ENCODE data around the gene PTDSS2. TPM values are rescaled to one million over a fixed set of nuclear protein-coding genes. Genes with fewer than 3 reads are reported as not detected.

Gene PTDSS2
- total RNA-seq, 2 donors from 2014 or later: 55.2 to 56.1 TPM

DNA sequence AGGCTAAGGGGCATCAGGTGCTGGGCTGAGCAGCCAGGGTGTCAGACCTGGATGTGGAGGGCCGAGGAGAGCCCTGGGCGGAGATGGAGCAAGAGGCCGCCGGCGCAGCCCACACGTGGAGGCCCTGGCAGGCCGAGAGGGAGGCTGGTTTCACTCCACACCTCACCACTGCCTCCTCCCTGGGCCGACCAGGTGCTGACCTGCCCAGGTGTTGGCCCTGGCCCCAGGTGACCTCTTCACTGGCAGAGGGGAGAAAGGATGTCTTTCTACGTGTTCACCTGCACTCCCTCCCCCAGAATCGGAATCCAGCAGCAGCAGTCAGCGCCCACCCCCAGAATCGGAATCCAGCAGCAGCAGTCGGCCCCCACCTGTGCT lies 9.0 kb upstream of the PTDSS2 start:
- Histone ChIP-seq H3K27me3 (ENCODE audit: control insufficient read depth, insufficient read depth, low read length, poor library complexity, severe bottlenecking) (no peaks in the 10 kb centered on the region), H3K9me3 (ENCODE audit: control insufficient read depth, low read length) (no peaks in the 10 kb centered on the region), H3K4me1 (ENCODE audit: control insufficient read depth, insufficient read depth, low read length) (no peaks in the 10 kb centered on the region), H3K9ac (ENCODE audit: extremely low read depth, low read length, poor library complexity, severe bottlenecking) (no peak overlapping the region), H3K27ac (ENCODE audit: low read depth, low read length) (no peak overlapping the region), H3K36me3 (ENCODE audit: control insufficient read depth, insufficient read depth, low read length) (no peaks in the 10 kb centered on the region), H3K4me3 (ENCODE audit: low read length) (no peak overlapping the region)
- TF ChIP-seq, protein P1, sequence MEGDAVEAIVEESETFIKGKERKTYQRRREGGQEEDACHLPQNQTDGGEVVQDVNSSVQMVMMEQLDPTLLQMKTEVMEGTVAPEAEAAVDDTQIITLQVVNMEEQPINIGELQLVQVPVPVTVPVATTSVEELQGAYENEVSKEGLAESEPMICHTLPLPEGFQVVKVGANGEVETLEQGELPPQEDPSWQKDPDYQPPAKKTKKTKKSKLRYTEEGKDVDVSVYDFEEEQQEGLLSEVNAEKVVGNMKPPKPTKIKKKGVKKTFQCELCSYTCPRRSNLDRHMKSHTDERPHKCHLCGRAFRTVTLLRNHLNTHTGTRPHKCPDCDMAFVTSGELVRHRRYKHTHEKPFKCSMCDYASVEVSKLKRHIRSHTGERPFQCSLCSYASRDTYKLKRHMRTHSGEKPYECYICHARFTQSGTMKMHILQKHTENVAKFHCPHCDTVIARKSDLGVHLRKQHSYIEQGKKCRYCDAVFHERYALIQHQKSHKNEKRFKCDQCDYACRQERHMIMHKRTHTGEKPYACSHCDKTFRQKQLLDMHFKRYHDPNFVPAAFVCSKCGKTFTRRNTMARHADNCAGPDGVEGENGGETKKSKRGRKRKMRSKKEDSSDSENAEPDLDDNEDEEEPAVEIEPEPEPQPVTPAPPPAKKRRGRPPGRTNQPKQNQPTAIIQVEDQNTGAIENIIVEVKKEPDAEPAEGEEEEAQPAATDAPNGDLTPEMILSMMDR (conservative IDR thresholded peaks at IDR 0.05): no peak
- Mint-ChIP-seq H3K36me3 (ENCODE audit: low read depth) (peaks cover 3% of the 10 kb centered on the region), H3K4me3 (peak overlapping the region; percentile 28), H3K27ac (no peak overlapping the region), H3K27me3 (ENCODE audit: insufficient read depth) (peaks cover 5% of the 10 kb centered on the region), H3K4me1 (peaks cover 3% of the 10 kb centered on the region), H3K9me3 (peaks cover 9% of the 10 kb centered on the region)
- no peak for DNase-seq
- WGBS, 2 experiments (ENCODE audit: insufficient coverage in 1 of 2, insufficient read length in 1 of 2): 86 to 100% methylated on average over 2 to 13 of the region's 13 CpGs

DNA sequence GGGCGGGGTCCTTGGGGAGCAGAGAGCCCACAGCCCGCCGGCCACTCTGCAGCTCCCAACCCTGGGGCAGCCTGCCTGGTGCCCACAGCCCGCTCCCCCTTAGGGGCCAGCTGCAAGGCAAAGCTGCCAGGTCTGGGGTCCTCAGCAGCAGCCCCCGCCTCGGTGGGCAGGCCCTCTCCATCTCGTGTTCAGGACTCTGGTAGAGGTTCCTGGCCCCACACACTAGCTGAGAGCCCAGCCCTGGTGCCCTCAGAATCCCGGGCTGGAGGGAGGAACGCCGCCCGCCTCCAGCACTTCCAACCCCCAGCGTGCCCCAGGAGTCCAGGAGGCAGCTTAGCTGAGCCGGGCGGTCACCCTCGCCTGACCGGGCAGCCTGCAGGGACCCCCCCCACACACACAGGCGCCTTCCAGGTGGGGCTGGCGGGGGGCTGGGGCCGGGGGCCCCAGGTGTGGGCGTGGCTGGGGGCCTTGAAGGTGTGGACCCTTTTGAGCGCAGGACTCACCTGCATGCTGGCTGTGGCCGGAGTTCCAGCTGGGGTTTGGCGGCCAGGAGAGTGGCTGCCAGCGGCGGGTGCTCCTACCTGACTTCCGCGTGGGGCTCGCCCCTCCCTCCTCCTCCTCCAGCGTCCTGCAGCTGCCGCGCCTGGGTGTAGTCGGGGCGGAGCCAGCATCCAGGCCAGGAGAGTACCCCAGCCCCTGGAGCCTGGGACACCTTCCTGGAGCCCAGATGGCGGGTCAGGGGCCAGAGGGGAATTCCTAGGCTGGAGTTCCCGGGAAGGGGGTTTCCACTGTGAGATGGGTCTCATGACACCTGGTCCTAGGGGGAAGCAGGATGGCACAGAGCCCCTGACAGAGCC lies 8.4 kb upstream of the PTDSS2 start, which contains the start of gene ANO9:
Gene ANO9, minus strand, starts transcription at position 594 of the 857 bp plus-strand sequence. Its CDS starts 85 bp downstream, at position 509.
- peak; percentile 84 for DNase-seq
- TF ChIP-seq, protein P1 (conservative IDR thresholded peaks at IDR 0.05): no peak
- H3K27ac ChIP-seq (ENCODE audit: low read depth, low read length): no peak within 1 kb of the TSS
- H3K36me3 ChIP-seq (ENCODE audit: control insufficient read depth, insufficient read depth, low read length): no peaks in the 10 kb centered on the region
- Mint-ChIP-seq H3K4me1 (peaks cover 3% of the 10 kb centered on the region), H3K27me3 (ENCODE audit: insufficient read depth) (peaks cover 5% of the 10 kb centered on the region), H3K27ac (no peak within 1 kb of the TSS), H3K4me3 (peak within 1 kb of the TSS; percentile 28), H3K36me3 (ENCODE audit: low read depth) (no peaks in the 10 kb centered on the region), H3K9me3 (peaks cover 5% of the 10 kb centered on the region)
- H3K9me3 ChIP-seq (ENCODE audit: control insufficient read depth, low read length): no peaks in the 10 kb centered on the region
- H3K27me3 ChIP-seq (ENCODE audit: control insufficient read depth, insufficient read depth, low read length, poor library complexity, severe bottlenecking): no peaks in the 10 kb centered on the region
- WGBS, 2 experiments (ENCODE audit: insufficient coverage in 1 of 2, insufficient read length in 1 of 2): 59 to 85% methylated on average over 12 to 35 of the region's 35 CpGs
- no peaks in the 10 kb centered on the region for H3K4me1 ChIP-seq (ENCODE audit: control insufficient read depth, insufficient read depth, low read length)
- H3K4me3 ChIP-seq (ENCODE audit: low read length): no peak within 1 kb of the TSS
- H3K9ac ChIP-seq (ENCODE audit: extremely low read depth, low read length, poor library complexity, severe bottlenecking): no peak within 1 kb of the TSS

DNA sequence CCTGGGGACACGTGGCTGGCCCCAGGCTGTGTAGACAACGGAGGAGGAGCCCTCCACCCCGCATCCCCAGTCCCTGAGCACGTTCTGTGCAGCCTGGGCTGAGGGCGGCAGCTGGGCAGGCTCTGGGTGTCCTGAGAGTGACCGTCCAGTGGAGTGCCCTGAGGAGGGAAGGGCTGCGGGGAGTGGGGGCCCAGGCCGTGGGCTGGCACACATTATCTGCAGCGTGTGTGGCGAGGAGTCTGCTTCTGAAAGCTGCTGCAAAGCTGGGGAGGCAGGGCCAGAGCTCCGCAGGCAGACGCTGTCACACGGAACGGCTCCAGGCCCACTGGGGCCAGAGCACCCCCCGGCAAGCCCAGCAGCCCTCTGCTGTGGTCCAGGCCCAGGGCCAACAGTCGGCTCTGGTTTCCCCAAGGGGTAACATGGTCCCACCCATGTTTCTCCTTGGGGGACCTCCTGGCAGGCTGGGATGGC lies 7.4 kb upstream of the PTDSS2 start:
- H3K36me3 Mint-ChIP-seq (ENCODE audit: low read depth): no peaks in the 10 kb centered on the region
- H3K27ac Mint-ChIP-seq: no peak overlapping the region
- TF ChIP-seq, protein P1 (conservative IDR thresholded peaks at IDR 0.05): no peak
- peaks cover 5% of the 10 kb centered on the region for H3K27me3 Mint-ChIP-seq (ENCODE audit: insufficient read depth)
- no peak overlapping the region for H3K9ac ChIP-seq (ENCODE audit: extremely low read depth, low read length, poor library complexity, severe bottlenecking)
- no peak overlapping the region for H3K4me3 Mint-ChIP-seq
- H3K4me3 ChIP-seq (ENCODE audit: low read length): no peak overlapping the region
- 86 to 94% methylated on average over 12 to 16 of the region's 16 CpGs for WGBS, 2 experiments (ENCODE audit: insufficient coverage in 1 of 2, insufficient read length in 1 of 2)
- no peaks in the 10 kb centered on the region for H3K4me1 ChIP-seq (ENCODE audit: control insufficient read depth, insufficient read depth, low read length)
- peaks cover 3% of the 10 kb centered on the region for H3K4me1 Mint-ChIP-seq
- no peak overlapping the region for H3K27ac ChIP-seq (ENCODE audit: low read depth, low read length)
- no peaks in the 10 kb centered on the region for H3K9me3 Mint-ChIP-seq
- H3K36me3 ChIP-seq (ENCODE audit: control insufficient read depth, insufficient read depth, low read length): no peaks in the 10 kb centered on the region
- no peaks in the 10 kb centered on the region for H3K27me3 ChIP-seq (ENCODE audit: control insufficient read depth, insufficient read depth, low read length, poor library complexity, severe bottlenecking)
- no peak for DNase-seq
- H3K9me3 ChIP-seq (ENCODE audit: control insufficient read depth, low read length): no peaks in the 10 kb centered on the region

Measured in endodermal cell (in vitro differentiated cells).